ENCODE results near the gene C1QTNF7.

DNA sequence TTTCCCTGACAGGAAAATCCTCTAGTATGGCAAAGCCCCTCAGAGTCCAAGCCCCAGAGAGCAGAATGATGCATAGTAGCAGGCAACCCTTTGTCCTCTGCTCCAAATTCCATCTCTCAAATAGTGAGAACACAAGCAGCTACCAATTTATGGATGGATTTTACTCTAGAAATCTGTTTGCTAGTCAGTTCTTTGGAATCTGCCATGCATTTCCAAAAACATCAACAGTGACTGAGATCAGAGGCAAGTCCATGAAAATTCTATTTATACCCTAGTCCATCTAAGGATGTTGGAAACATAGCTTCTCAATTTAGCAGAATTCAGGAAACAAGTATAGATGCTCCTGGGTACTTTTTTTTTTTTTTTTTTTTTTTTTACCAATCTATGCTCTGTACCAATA lies 31.9 kb downstream of the C1QTNF7 start:
- TF ChIP-seq POLR2A (IDR thresholded peaks at IDR 0.05) (no peak), POLR2AphosphoS5 (IDR thresholded peaks at IDR 0.05; ENCODE audit: insufficient read depth in 1 of 2, low read depth in 1 of 2) (no peak)
- TF ChIP-seq, protein P1, sequence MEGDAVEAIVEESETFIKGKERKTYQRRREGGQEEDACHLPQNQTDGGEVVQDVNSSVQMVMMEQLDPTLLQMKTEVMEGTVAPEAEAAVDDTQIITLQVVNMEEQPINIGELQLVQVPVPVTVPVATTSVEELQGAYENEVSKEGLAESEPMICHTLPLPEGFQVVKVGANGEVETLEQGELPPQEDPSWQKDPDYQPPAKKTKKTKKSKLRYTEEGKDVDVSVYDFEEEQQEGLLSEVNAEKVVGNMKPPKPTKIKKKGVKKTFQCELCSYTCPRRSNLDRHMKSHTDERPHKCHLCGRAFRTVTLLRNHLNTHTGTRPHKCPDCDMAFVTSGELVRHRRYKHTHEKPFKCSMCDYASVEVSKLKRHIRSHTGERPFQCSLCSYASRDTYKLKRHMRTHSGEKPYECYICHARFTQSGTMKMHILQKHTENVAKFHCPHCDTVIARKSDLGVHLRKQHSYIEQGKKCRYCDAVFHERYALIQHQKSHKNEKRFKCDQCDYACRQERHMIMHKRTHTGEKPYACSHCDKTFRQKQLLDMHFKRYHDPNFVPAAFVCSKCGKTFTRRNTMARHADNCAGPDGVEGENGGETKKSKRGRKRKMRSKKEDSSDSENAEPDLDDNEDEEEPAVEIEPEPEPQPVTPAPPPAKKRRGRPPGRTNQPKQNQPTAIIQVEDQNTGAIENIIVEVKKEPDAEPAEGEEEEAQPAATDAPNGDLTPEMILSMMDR (IDR thresholded peaks at IDR 0.05) = no peak

Data from vagina (tissue), 2 donors.